HG03469 (cell line): ENCODE results near the gene DKKL1.
"Not testable (repeated sequence)": the region's sequence is repeated elsewhere in the genome, so short reads cannot be mapped to it uniquely, and the experiment has no call there.

Source experiments
- ATAC-seq: cut with Tn5 transposase; IDR thresholded peaks from one replicate; pipeline ENCODE4 v1.9.1; 2021; ENCODE audit warnings: mild to moderate bottlenecking, moderate library complexity, moderate number of reproducible peaks; ENCODE audit not compliant: unreplicated experiment

The DKKL1 gene

GRCh38 chr19:49359851-49360820 is 3.5 kb upstream of the DKKL1 start:
- ATAC-seq = no peak

- no peak for ATAC-seq
These were observed 2.1 kb upstream of the DKKL1 start for GRCh38 chr19:49361438-49362047.

- ATAC-seq = no peak
These were observed 1.4 kb upstream of the DKKL1 start, which contains the start of gene TEAD2 for GRCh38 chr19:49362048-49362928. TEAD2 (minus strand) TSS chr19:49362416; CDS start chr19:49360075, 2,341 bp downstream.

GRCh38 chr19:49362929-49363267 is 779 bp upstream of the DKKL1 start:
- no peak for ATAC-seq

- no peak for ATAC-seq
These were observed 533 bp downstream of the DKKL1 start for GRCh38 chr19:49364083-49364737.

GRCh38 chr19:49366110-49366509 is 2.4 kb downstream of the DKKL1 start:
- no peak for ATAC-seq

- ATAC-seq = no peak
These were observed 5.2 kb downstream of the DKKL1 start for GRCh38 chr19:49368711-49369358.

- ATAC-seq = no peak
These were observed 7.5 kb downstream of the DKKL1 start for GRCh38 chr19:49371184-49371583.

GRCh38 chr19:49373174-49373573 is 9.5 kb downstream of the DKKL1 start:
- not testable (repeated sequence) for ATAC-seq

GRCh38 chr19:49374665-49375434 is 11.2 kb downstream of the DKKL1 start:
- ATAC-seq = no peak

- ATAC-seq = no peak
These were observed 14.8 kb downstream of the DKKL1 start for GRCh38 chr19:49378512-49378911.

GRCh38 chr19:49380391-49380790 is 16.7 kb downstream of the DKKL1 start:
- no peak for ATAC-seq

- no peak for ATAC-seq
These were observed 19.0 kb downstream of the DKKL1 start for GRCh38 chr19:49382639-49383038.

GRCh38 chr19:49383599-49383998 is 19.9 kb downstream of the DKKL1 start:
- ATAC-seq = no peak

GRCh38 chr19:49387936-49388372 is 24.3 kb downstream of the DKKL1 start, which contains the start of gene KASH5:
KASH5 (plus strand) TSS chr19:49388249; CDS start chr19:49390884, 2,635 bp downstream.
- ATAC-seq = no peak

- ATAC-seq = no peak
These were observed 25.7 kb downstream of the DKKL1 start for GRCh38 chr19:49389406-49389805.

GRCh38 chr19:49390131-49390928 is 26.7 kb downstream of the DKKL1 start:
- no peak for ATAC-seq

- no peak for ATAC-seq
These were observed 27.3 kb downstream of the DKKL1 start for GRCh38 chr19:49390929-49391359.
